Keratinocyte (primary cell): ENCODE measurements around the gene TTF1. TPM values are rescaled to one million over a fixed set of nuclear protein-coding genes. Genes with fewer than 3 reads are reported as not detected.

Experiments
- DNase-seq: peaks from one replicate; pipeline ENCODE4 v3.0.0-alpha.2; 2011; ENCODE audit warnings: low read depth, missing footprints, low spot score
- FAIRE-seq: peaks from 2 replicates; lab custom pipeline; 2011; peaks lifted over from hg19 to GRCh38; lab: Jason Lieb, UNC
- H2AFZ ChIP-seq: 2 replicates; pipeline ENCODE4 v1.6.0; 2012; ENCODE audit warnings: low read length, control low read depth, inconsistent platforms; ENCODE audit not compliant: control insufficient read depth
- H3K27ac ChIP-seq: 2 replicates; pipeline ENCODE4 v1.5.1; 2011; ENCODE audit warnings: low read length; ENCODE audit not compliant: control insufficient read depth, insufficient read depth
- H3K27me3 ChIP-seq: 3 replicates; pipeline ENCODE4 v1.6.0; 2011; ENCODE audit warnings: low read length; ENCODE audit not compliant: control insufficient read depth, insufficient read depth; ENCODE audit errors: extremely low read depth
- H3K36me3 ChIP-seq, 2 experiments: 2 replicates in 1 of 2; 3 replicates in 1 of 2; pipeline ENCODE4 v1.5.1; 2011; ENCODE audit warnings: low read length in 2 of 2, mild to moderate bottlenecking in 1 of 2; ENCODE audit not compliant: control insufficient read depth in 2 of 2, insufficient read depth in 2 of 2; ENCODE audit errors: extremely low read depth in 1 of 2
- H3K4me1 ChIP-seq: 3 replicates; pipeline ENCODE4 v1.5.1; 2011; ENCODE audit warnings: low read length; ENCODE audit not compliant: control insufficient read depth, insufficient read depth; ENCODE audit errors: extremely low read depth
- H3K4me2 ChIP-seq: 3 replicates; pipeline ENCODE4 v1.6.0; 2011; ENCODE audit warnings: low read depth, low read length; ENCODE audit not compliant: control insufficient read depth, insufficient read depth; ENCODE audit errors: extremely low read depth
- H3K4me3 ChIP-seq, 3 experiments: fragments of 200-600 bp in 1 of 3; sonication (generic) in 1 of 3; 2 replicates in 2 of 3; 3 replicates in 1 of 3; pipeline ENCODE4 v1.5.1; 2011 to 2016; ENCODE audit warnings: low read length in 3 of 3, mild to moderate bottlenecking in 3 of 3, control low read depth in 2 of 3, inconsistent platforms in 1 of 3, low read depth in 1 of 3, mixed read lengths in 1 of 3, mixed run types in 1 of 3, moderate library complexity in 1 of 3; ENCODE audit not compliant: control insufficient read depth in 2 of 3, insufficient read depth in 2 of 3; ENCODE audit errors: extremely low read depth in 1 of 3
- H3K79me2 ChIP-seq: 2 replicates; pipeline ENCODE4 v1.6.0; 2012; ENCODE audit warnings: low read length; ENCODE audit not compliant: control insufficient read depth, insufficient read depth
- H3K9ac ChIP-seq: 3 replicates; pipeline ENCODE4 v1.6.0; 2011; ENCODE audit warnings: low read length; ENCODE audit not compliant: control insufficient read depth, insufficient read depth; ENCODE audit errors: extremely low read depth
- H3K9me1 ChIP-seq: 3 replicates; pipeline ENCODE4 v1.6.0; 2011; ENCODE audit warnings: low read length; ENCODE audit not compliant: control insufficient read depth, insufficient read depth; ENCODE audit errors: extremely low read depth
- H3K9me3 ChIP-seq: 2 replicates; pipeline ENCODE4 v1.5.1; 2012; ENCODE audit warnings: low read depth, low read length; ENCODE audit not compliant: control insufficient read depth
- H4K20me1 ChIP-seq: 3 replicates; pipeline ENCODE4 v1.6.0; 2011; ENCODE audit warnings: low read length; ENCODE audit not compliant: control insufficient read depth, insufficient read depth; ENCODE audit errors: extremely low read depth
- EZH2 ChIP-seq: IDR thresholded peaks from one replicate; pipeline ENCODE4 v1.6.1; 2012; ENCODE audit warnings: inconsistent platforms, mild to moderate bottlenecking, low read length, moderate library complexity
- dilution Hi-C: fragments of 300-500 bp; cut with MboI; formaldehyde crosslinking; loops from one replicate; pipeline ENCODE4 v1.7.0; 2020; ENCODE audit warnings: low sequenced_read_pairs; ENCODE audit not compliant: extremely low pct_ligation_motif_present
- polyA plus RNA-seq, 5 experiments: library from polyadenylated mRNA; depleted of rRNA in 3 of 5; stranded (reverse) in 3 of 5; stranded (forward) in 1 of 5; unstranded in 1 of 5; fragments of >200 nt; gene quantifications; 1 replicate in 1 of 5; 2 replicates in 3 of 5; 3 replicates in 1 of 5; pipeline versions ENCODE4 v1.2.1 to v1.2.3, GENCODE V29; 2011 to 2012; ENCODE audit warnings: missing spikeins in 2 of 5, low read depth in 1 of 5, low replicate concordance in 1 of 5
- TF ChIP-seq, protein P1 (sequence below), 3 experiments: IDR thresholded peaks in 1 of 3; conservative IDR thresholded peaks in 1 of 3; optimal IDR thresholded peaks in 1 of 3; 2 replicates in 2 of 3; 3 replicates in 1 of 3; pipeline versions ENCODE3 to v1.5.1; 2011; ENCODE audit warnings: low read length in 3 of 3, mild to moderate bottlenecking in 3 of 3, moderate library complexity in 2 of 3, control low read depth in 1 of 3, inconsistent platforms in 1 of 3; ENCODE audit not compliant: insufficient read depth in 2 of 3; ENCODE audit errors: extremely low read depth in 1 of 3

Gene TTF1
- polyA plus RNA-seq, 1 donor (not counting 4 experiments of a cell fraction or from before 2014, with no cell fraction given) = 7.2 TPM

DNA sequence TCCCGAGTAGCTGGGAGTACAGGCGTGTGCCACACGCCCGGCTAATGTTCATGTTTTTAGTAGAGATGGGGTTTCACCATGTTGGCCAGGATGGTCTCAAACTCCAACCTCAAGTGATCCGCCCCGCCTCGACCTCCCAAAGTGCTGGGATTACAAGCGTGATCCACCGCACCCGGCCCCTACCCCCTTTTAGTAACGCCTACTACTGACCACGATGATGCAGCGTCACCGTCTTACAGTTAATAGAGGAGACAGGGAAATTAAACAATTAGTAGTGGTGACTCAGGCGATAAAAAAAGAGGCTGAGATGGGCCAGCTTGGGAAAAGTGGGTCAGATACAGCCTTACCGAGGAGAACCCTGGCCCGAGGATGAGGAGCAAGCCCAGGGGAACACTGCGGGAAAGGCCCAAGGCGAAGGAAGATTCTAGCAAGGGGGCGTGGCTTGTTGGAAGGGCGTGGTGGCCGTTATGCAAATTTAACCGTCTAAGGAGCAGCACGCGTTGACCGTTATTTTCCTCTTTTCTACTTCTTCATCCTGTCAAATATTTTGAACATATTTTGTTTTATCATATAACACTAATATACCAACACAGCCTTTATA lies 50.2 kb downstream of the TTF1 start:
- no peak overlapping the region for H3K4me2 ChIP-seq
- H3K4me1 ChIP-seq = peaks cover 25% of the 10 kb centered on the region
- no peak for FAIRE-seq
- no peak overlapping the region for H3K4me3 ChIP-seq
- no peak overlapping the region for H2AFZ ChIP-seq
- H3K9me1 ChIP-seq = no peaks in the 10 kb centered on the region
- no peak overlapping the region for H3K27ac ChIP-seq
- peaks cover 31% of the 10 kb centered on the region for H3K79me2 ChIP-seq
- H3K36me3 ChIP-seq = peaks cover under 1 to 17% of the 10 kb centered on the region in 2 experiments
- no peak overlapping the region for H3K9ac ChIP-seq
- DNase-seq = no peak
- dilution Hi-C loops = no loop called here
- TF ChIP-seq, protein P1, sequence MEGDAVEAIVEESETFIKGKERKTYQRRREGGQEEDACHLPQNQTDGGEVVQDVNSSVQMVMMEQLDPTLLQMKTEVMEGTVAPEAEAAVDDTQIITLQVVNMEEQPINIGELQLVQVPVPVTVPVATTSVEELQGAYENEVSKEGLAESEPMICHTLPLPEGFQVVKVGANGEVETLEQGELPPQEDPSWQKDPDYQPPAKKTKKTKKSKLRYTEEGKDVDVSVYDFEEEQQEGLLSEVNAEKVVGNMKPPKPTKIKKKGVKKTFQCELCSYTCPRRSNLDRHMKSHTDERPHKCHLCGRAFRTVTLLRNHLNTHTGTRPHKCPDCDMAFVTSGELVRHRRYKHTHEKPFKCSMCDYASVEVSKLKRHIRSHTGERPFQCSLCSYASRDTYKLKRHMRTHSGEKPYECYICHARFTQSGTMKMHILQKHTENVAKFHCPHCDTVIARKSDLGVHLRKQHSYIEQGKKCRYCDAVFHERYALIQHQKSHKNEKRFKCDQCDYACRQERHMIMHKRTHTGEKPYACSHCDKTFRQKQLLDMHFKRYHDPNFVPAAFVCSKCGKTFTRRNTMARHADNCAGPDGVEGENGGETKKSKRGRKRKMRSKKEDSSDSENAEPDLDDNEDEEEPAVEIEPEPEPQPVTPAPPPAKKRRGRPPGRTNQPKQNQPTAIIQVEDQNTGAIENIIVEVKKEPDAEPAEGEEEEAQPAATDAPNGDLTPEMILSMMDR (optimal IDR thresholded peaks at IDR 0.05 in 1 of 3, IDR thresholded peaks at IDR 0.05 in 1 of 3, conservative IDR thresholded peaks at IDR 0.05 in 1 of 3; ENCODE audit: extremely low read depth in 1 of 3, insufficient read depth in 2 of 3, low read length in 3 of 3) = no peak
- no peak for TF ChIP-seq EZH2
- H4K20me1 ChIP-seq = no peaks in the 10 kb centered on the region
- no peaks in the 10 kb centered on the region for H3K27me3 ChIP-seq
- no peaks in the 10 kb centered on the region for H3K9me3 ChIP-seq

DNA sequence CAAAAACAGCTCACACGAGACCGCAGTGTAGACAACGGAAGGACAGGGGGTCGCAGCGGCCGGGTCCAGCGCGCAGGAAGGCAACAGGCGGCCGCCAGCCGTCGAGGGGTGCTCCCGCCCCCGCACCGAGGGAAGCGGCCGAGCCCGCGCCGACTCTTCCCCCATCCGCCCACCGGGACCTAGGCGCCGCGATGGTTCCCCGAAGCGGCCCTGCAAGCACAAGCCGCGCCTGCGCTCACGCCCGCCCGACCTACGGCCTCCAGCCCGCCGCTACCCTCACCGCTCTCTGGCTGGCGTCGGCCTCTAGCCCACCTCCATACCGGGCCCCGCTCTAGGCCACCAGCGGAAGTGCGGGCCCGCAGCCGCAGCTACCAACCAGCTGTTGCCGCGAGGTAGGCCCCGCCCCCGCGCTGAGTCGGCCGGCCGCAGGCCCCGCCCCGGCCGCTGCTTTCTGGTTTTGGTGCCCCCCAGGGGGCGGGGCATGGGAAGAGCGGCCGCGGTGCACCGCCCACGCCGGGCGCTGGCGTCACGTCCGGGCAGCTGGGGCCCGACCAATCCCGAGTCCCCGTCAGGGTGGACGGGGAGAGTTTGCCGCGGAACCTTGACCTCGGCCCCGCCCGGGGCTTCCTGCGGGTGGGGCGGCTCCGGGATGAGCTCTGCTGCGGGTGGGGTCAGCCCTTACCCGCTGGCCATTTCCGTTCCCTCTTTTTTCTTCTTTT lies 51.8 kb downstream of the TTF1 start, which contains the start of gene SETX:
SETX (minus strand) TSS at position 350 of the 719 bp plus-strand sequence. CDS start 5,558 bp downstream, outside the sequence.
- Histone ChIP-seq H3K9ac (peak within 1 kb of the TSS; percentile 96), H3K4me2 (peak within 1 kb of the TSS; percentile 91), H3K27ac (peak within 1 kb of the TSS; percentile 85), H3K4me3 (peak within 1 kb of the TSS; percentile 94 to 98 (median 96)), H3K4me1 (peaks cover 27% of the 10 kb centered on the region), H4K20me1 (no peaks in the 10 kb centered on the region), H2AFZ (peak within 1 kb of the TSS; percentile 92), H3K79me2 (peaks cover 43% of the 10 kb centered on the region), H3K9me1 (no peaks in the 10 kb centered on the region), H3K9me3 (no peaks in the 10 kb centered on the region), H3K36me3 (peaks cover 2 to 24% of the 10 kb centered on the region in 2 experiments), H3K27me3 (no peaks in the 10 kb centered on the region)
- dilution Hi-C loops = no loop called here
- DNase-seq (peak; percentile 71), FAIRE-seq (no peak)
- TF ChIP-seq EZH2 = no peak
- TF ChIP-seq, protein P1 (optimal IDR thresholded peaks at IDR 0.05 in 1 of 3, IDR thresholded peaks at IDR 0.05 in 1 of 3, conservative IDR thresholded peaks at IDR 0.05 in 1 of 3; ENCODE audit: extremely low read depth in 1 of 3, insufficient read depth in 2 of 3, low read length in 3 of 3) = no peak
